HL-60/S4 treated with retinoic acid at 250 ng/mL for 4 days and 3 days (cell line): ENCODE results near the gene THADA.
"Not testable (repeated sequence)": the region's sequence is repeated elsewhere in the genome, so short reads cannot be mapped to it uniquely, and the experiment has no call there.

Experiments
- in situ Hi-C: fragments of 300-500 bp; cut with MboI; formaldehyde crosslinking; loops from 2 replicates; pipeline ENCODE4 v1.7.0; 2022; ENCODE audit warnings: low sequenced_read_pairs

Gene THADA

DNA sequence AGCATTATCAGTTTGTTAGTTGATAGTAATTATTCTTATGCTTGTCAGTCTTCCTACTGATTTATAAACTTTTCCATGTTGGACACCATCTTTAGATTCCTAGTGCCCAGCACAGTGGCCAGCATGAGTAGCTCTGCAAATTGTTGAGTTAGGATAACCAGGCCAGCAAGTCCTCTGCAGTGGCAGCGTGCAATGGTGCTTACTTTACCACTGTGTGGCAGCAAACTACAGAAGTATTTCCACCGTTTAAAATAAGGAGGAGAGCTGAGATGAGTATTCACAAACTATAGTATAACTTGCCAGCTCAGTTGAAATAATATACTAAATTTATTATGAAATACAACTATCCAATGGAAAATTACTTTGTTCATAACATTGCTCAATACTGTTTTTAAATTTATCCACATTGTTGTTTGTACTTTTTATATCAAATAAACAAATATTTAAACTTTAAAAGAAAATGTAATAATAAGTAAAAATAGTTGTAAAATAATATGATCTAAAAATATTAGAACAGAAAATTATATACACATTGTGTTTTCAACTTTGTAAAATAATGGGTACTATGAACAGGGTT, 9.3 kb upstream of the THADA start:
- in situ Hi-C loops: no loop called here

DNA sequence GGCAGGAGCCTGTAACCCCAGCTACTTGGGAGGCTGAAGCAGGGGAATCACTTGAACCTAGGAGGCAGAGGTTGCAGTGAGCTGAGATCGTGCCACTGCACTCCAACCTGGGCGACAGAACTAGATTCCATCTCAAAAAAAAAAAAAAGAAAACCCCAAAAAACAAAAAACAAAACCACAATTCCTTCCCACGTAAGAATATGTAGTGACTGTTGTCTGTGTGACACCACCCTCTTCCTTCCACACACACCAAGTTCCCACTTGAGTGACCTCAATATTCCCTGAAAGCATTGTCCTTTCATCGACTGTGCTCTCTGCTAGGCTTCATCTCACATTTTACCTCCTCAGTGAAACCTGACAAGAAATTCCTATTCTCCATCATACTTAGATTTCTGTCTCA, 8.8 kb upstream of the THADA start:
- in situ Hi-C loops: no loop called here

DNA sequence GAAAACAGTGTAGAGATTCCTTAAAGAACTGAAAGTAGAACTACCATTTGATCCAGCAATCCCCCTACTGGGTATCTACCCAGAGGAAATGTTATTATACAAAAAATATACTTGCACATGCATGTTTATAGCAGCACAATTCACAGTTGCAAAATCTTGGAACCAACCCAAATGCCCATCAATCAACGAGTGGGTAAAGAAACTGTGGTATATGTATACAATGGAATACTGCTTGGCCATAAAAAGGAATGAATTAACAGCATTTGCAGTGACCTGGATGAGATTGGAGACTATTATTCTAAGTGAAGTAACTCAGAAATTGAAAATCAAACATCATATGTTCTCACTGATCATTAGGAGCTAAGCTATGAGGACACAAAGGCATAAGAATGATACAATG, 4.8 kb upstream of the THADA start:
- in situ Hi-C loops: not testable (repeated sequence)

DNA sequence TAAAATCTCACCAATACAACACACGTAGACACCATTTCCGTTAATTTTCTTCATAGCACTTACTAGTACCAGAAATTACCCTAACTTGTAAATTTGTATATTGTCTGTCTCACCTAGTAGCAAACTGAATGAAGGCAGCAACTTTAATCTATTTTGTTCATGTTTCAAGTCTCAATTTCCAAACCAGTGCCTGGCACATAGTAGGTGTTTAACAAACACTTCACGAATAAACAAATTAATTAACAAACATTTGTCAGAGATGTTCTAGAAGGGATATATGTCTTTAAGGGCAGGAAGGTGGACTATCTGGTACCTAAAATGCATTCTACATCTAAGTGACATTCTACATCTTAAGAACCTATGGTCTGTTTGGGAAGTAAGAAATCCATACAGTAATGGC, 963 bp downstream of the THADA start:
- in situ Hi-C loops: no loop called here

DNA sequence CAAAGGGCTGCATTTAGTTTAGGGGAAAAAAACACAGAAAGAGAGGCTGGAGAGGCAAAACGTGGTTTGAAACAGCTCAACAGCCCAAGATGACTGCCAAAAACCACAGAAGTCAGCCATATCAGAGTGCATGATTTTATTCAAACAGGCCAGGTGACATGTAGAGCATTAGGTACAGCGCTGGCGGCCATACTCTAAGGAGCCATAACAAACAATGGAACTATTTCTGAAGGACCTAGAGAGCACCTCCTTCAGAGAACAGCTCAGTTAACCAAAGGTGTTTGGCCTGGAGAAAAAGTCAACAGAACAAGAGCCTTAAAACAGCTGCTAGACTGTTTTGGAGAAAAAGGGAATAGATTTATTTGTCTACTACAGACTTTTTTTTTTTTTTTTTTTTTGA, 2.6 kb downstream of the THADA start:
- in situ Hi-C loops: no loop called here

DNA sequence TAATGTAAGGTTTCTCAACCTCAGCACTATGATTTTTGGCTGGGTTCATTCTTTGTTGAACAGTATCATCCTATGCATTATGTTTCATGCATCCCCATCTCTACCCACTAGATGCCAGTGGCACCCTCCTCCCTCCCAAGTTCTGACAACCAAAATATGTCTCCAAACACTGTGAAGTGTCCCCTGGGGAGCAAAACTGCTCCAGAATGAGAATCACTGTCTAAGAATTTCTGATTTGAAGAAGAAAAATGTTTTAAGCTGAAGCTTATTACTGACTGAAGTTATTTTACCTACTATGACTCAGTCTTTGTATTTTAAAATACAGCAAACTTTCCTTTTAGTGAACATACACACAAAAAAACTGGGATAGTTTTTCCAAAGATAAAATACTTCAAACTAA, 3.4 kb downstream of the THADA start:
- in situ Hi-C loops: no loop called here

DNA sequence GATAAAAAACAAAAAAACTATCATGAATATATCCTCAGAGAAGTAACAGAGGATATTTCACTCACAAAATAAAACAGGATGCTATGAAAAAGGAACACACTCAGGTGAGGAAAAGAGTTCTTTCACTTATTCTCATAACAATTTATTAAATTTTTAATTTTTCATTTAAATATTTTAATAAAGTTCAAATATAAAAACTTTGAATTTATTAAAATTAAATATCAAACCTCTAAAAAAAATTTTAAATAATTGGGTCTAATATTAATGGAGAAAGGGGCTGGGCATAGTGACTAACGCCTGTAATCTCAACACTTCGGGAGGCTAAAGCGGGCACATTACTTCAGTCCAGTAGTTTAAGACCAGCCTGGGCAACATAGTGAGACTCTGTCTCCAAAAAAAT, 10.1 kb downstream of the THADA start:
- in situ Hi-C loops: no loop called here

DNA sequence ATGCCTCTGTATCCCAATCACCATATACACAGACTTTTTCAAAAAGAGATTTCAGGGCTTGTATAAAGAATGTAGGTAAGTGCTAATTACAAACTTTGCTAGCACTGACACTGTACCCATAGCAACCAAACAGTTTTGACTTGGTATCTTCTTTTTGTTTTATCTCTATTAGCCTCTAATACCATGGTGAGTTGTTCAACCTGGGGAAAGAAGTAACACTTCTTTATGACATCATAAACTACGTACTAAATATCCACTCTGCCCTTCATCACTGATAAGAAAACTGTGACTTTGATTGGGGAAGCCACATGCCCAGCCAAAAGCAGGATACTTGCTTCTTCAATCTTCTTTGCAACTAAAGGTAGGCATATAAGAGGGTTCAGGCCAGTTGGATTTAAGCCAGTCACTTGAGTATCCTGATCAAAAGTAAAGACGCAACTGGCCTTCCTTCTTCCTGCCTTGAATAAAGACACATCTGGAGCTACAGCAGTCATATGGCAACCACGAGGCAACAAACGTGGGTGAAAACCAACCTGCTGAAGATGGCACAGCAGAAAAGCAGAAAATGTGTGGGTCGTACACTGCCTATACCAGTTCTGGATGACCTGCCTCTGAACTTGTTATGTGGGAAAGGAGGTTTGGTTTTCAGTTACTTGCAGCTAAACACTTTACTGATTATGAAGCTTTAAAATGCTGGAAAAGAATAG, 16.4 kb downstream of the THADA start:
- in situ Hi-C loops: no loop called here

DNA sequence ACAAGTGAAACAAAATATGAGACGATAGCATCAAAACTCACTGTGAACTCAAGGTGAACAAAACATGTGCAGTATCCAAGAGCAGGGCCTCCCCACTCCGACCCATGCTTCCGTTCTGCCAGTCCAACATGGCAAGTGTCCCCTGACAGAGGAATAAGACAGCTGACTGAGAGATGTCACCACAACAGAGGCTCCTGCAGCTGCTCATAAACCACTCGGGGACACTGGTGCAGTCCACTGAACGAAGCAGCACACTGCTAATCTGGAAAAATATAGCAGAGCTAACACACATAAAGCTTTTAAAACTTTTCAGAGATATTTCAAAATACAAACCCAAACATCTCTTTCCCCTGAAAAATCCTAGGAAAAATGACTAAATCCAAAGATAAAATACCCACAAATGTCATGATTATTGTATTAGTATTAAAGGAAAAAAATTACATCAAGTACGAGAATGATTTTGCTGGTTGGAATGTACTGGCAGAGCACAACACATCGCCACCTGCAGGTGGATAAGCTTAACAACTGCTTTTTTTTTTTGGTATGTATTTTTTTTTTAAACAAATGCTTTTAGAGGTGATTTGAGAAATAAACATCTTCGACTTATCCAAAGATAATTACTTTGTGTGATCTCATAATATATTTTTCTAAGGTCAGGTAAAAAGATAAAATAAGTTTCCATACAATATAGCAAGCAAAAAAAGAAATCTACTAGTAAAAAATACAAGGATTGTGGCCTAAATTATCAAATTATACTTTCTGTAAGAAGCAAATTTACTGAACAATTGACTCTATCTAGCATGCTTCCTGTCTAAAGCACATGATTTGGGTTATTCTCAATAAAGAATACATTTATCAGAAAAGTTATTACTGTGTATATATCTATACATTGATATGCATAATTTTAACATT, 18.6 kb downstream of the THADA start:
- in situ Hi-C loops: no loop called here

DNA sequence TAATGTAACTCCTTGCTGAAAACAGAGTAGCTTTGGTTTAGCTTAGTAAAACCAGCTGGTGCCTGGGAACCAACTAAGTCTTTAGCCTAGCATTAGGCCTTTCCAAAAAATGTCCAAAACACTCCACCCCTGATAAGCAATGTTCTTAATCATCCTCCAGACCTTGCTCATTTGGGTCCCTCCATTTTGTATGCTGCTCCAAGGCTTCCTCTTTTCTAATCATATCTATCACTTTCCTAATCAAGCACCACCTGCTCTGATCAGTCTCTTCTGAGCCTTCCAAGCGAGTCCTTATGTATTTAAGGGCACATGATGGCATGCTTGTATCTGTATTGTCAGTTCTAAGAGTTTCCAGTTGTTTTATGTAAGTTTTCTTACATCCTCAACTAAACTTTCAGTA, 23.6 kb downstream of the THADA start:
- in situ Hi-C loops: no loop called here

DNA sequence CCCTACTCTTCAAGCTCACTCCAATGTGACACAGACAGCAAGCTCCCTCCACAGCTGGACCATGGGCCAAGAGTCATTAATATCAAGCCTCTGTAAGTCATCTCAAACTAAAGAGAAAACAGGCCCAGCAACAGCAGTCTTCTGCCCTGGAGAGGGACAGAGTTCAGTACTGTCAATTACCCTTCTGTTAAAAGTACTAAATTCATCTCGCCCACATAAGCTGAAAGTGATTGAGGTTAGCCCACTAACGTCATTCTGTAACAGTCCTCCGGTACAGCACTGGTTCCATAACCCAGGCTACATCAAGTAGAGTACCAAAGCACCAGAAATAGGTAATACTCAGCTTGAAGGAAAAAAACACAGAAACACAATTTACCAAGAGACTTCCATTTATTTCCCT, 25.9 kb downstream of the THADA start:
- in situ Hi-C loops: no loop called here

DNA sequence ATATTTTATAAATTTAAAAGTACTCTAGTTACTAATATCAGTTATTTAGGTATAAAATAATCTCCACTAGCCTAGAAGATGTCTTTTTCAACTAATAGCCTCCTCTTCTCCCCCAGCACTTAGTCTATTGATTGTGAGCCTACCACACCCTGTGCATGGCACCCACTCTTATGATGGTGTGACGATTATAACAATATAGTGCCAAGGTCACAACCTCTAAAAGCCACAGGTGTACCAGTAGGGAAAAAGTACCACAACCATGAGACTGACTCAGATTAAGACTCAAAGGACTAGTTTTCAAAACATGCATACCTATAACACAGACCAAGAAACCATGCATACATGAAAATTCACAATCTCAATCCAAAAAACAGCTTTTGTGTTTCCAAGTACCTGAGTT, 27.6 kb downstream of the THADA start:
- in situ Hi-C loops: no loop called here

DNA sequence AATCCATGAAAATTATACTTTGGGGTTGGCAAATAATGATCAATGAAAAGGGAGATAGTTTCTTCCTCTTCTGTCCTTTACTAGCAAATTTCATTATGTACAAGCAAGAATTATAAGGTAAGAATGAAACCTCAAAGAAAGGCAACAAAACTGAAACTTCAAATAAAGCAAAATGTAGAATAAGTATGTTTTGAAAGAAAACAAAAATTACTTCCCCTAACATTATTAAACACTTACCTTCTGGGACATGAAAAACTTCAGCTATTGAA, 29.4 kb downstream of the THADA start:
- in situ Hi-C loops: no loop called here

DNA sequence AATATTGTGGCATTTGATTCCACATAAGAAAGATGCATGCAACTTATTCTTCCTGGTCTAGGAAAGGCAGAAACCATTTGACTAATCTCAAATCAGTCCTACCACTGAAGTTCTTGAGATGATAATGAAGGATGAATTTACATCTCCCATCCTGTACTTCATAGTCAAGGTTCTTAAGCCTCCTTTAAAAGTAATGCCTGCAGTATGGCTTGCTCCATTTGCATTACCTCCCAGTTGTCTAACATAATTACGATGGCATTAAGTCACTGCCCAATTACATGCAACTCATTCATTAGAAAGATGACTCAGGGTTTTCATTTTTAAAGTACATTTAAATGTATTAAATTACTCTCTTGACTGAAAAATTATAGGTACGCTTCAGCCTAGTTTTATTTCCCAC, 32.2 kb downstream of the THADA start:
- in situ Hi-C loops: no loop called here

DNA sequence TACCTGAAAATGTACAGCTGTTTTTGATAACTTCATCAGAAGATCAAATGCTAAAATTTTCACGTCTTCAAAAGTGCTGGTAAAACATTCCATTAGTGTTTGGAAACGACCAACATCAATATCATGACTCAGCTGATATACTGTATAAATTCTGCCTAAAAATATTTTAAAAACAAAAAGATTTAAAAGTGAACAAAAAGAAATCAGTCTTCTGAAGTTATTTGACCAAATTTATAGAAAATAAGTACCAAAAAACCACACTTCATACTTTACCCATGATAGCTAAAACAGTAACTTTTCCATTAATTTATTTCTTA, 35.6 kb downstream of the THADA start:
- in situ Hi-C loops: no loop called here

DNA sequence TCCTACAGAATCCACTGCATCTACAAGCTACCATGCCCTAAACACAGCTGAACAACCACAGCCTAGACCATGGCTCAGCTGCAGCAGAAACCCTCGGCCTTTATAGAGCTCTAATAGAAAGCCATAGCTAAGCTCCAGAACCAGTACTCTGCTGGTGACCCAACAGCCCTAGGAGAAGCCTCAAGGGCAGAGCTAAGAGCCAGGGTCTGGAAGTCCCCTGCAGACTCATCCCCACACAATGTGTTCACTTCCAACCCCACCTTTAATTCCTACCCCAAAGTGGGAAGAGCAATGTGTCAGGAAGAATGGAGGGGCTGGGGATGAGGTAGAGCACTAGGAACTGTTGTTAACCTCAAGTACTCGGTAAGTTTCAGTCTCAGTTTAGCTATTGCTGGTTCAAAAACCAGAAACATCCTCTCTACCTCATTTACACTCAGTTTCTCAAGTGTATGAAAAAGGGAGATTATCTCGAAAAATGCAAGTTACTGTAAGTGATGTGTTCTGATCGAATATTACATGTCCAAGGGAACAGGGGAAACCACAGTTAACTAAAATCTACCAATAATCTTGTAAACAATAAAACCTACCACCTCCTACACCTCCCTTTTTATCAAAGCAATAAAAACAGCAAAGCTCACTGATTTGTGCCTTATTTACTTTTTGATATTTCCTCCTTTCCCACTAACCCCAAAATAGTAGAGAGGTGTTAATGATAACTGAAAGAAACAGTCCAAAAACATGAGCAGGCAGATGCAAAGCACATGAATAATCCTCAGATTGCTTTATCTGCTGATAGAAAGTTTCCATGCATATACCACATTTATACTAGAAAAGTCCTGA, 36.2 kb downstream of the THADA start:
- in situ Hi-C loops: no loop called here

DNA sequence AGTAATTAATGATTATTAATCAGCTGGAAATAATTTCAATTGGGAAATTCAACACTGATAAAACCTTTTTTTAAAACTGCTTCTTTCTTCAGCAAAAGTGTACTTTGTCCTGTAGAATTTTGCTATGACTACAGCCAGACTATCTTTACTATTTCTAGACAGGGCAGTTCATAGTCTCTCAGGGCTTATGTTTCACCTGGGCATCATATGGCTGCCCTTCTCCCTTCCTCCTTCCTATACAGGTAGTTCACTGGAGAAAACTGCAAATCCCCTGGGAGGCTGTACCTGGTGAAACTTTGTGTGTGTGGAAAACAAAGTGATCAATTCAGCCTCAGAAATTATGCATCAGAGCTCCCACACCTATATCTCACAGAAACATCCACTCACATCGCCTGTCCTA, 38.6 kb downstream of the THADA start:
- in situ Hi-C loops: no loop called here

DNA sequence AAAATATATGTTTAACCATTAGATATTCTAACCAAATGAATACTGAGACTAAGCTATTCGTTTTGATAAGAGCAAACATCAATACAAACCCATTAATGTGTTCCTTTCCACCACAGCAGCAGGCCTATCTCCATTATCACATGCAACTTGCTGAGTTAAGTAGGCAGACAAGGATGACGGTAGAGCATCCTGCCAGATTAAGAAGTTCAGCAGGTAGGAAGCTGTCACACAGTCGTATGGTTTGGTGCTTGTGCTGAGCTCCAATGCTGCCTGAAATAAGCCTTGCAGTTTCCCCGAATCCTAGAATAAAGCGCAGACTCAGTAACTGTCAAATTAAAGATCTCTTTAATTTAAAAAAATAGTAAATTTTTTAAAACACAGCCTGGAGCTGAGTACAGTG, 39.6 kb downstream of the THADA start:
- in situ Hi-C loops: no loop called here

DNA sequence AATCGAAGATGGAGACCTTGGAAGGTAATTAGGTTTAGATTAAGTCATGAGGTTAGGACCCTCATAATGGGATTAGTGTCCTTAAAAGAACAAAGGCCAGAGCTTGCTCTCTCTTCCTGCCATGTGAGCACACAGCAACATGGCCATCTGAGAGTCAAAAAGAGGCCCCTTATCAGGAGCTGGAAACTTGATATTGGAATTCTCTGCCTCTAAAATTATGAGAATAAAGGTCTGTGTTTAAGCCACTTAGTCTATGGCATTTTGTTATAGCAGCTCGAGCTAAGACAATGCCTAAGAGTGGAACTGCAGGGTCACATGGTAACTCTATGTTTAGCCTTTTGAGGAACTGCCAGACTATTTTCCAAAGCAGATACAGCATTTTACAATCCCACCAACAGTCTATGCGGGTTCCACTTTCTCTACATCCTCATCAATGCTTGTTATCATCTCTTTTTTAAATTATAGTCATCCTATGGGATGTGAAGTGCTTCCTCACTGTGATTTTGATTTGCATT, 42.4 kb downstream of the THADA start:
- in situ Hi-C loops: no loop called here

DNA sequence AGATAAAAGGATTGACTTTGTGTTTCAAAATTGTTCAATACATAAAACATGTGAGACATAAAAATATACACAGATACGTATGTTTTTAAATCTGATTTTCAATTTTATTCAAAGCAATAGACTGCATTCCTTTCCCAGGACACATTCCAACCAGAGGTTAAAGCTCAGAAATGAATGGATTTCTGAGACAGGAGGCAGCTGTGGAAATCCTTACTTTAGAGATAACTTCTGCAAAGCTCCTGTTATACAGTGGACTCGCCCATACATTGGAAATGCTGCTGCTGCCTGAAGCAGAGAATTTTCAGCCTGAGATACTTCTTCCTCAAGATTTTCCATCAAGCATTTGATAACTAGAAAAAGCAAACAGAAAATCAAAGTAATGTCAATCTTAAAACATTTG, 43.8 kb downstream of the THADA start:
- in situ Hi-C loops: no loop called here

DNA sequence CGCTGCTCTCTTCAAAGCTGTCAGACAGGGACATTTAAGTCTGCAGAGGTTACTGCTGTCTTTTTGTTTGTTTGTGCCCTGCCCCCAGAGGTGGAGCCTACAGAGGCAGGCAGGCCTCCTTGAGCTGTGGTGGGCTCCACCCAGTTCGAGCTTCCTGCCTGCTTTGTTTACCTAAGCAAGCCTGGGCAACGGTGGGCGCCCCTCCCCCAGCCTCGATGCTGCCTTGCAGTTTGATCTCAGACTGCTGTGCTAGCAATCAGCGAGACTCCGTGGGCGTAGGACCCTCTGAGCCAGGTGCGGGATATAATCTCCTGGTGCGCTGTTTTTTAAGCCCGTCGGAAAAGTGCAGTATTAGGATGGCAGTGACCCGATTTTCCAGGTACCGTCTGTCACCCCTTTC, 47.5 kb downstream of the THADA start:
- in situ Hi-C loops: not testable (repeated sequence)
